ENCODE results near the gene SLC6A12.
A peak's percentile ranks its signal among the peaks of the same experiment; 100 is the strongest.

Gene SLC6A12

DNA sequence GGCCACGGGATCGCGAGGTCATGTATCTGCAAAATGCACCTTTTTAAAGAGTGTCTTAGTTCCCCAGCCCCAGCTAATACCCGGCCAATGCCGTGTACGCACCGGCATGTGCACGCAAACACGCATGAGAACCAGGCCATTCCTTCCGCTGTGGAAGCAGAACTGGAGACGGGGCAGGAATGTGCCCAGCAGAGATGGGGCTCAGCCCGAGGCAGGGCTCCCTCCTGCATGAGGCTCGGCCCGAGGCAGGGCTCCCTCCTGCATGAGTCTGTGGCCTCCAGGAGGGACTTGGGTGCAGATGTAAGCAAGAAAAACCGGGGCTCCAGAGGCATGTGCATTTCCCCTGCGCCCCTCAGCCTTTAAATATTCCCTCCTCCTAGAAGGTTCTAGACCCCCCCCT, 38.2 kb downstream of the SLC6A12 start:
- DNase-seq: no peak

DNA sequence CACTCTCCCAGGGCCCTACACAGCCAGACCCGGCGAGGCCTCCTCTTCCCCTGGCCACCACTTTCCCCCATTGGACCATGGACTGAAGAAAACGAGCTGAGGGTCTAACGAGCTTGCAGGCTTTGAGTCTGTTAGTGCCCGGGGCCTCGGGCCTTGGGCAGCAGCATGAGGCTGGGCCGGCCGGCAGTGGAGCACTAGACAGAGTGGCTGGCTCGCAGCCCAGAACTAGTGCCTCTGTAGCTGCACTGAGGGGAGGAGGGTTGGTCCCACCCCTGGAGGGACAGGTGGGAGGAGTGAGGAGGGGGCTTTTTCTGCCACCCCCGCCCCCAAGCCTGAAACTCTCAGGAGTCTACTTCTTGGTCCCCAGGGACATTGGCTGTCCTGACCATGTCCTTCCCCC, 38.7 kb downstream of the SLC6A12 start:
- DNase-seq: no peak

DNA sequence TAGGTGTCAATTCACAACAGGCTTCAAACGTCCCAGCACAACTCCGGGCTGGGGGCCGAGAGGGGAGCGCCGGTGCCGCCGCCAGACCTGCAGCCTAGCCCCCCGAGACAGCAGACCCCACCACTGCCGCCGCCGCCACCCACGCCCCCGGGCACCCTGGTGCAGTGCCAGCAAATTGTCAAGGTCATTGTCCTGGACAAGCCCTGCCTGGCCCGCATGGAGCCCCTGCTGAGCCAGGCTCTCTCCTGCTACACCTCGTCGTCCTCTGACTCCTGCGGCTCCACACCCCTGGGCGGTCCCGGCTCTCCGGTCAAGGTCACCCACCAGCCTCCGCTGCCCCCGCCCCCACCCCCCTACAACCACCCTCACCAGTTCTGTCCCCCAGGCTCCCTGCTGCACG, 39.4 kb downstream of the SLC6A12 start:
- DNase-seq: no peak

- no peak for DNase-seq
Observed at GRCh38 chr12:174124-174523, 39.8 kb downstream of the SLC6A12 start.

DNA sequence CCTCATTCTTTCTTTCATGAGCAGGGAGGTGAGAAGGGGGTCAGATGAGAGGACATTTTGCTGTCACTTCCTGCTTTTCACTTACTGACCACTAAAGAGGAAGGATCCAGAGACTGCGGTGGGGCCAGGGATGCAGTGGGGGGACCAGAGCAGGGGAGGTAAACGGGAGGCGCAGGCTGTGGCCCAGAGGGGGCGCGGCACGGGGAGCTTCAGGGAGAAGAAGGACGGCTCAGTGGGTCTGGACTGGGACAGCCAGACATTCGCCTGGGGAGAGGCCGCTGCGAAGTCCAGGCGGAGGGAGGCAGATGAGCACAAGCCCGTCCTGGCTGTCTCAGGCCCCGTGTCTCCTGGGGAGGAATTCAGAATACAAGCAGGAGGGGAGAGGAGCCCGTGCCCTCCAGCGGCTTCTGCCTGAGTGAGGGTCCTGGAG, 41.2 kb downstream of the SLC6A12 start:
- no peak for DNase-seq

GRCh38 chr12:171743-172676, 41.9 kb downstream of the SLC6A12 start:
- no peak for DNase-seq

DNA sequence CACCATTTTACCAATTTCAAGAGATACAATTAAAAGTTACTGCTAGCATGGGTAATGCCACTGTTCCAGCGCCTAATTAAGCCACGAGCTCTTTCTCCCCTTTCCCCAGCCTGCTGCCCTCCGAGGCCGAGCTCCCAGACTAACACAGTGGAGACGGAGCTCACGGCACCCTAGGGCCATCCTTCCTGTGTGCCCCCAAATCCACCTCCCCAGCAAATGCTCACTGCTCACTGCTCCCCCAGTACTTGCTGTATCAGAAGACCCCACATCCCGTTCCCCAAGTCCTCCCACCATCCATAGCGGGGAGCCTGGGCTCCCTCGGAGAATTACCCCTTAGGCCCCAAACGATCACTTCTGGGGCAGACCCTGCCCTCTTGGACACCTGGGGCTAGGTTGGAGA, 42.7 kb downstream of the SLC6A12 start:
- no peak for DNase-seq

DNA sequence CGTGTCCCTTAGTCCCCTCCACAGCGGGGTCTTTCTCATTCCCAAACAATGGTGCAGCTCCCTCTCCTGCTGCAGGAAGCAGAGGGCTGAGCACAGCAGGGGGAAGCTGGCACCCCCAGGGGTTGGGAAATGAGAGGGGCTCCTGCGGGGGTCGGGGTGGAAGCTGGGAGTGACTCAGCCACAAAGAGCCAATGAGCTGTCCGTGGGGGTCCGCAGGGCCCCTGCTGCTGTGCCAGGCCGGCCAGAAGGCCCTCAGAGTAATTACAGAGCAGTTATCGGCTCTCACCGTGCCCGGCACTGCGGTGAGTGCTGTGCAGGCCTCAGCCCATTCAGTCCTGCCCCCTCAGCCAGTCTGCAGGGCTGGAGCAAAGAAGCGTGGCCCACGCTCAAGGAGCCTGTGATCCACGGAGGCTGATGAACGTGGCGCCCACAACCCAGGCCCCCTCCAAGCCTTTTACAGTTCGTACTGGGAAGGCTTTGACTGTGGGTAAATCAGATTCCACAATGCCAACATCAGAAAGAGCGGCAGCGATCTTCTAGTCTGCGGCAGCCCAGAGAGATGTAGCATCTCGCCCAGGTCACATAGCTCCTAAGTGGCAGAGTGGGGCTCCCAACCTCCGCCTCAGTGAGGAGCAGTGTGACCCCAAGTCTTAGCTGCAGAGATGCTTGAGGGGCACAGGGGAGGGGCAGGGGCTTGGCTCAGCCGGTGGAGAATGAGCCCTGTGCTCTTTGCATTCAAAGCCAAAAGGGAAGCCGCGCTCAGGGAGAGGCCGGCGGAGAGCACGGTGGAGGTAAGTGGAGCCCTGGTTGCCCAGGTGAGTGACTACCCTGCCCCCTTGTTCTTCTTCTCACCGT, 43.4 kb downstream of the SLC6A12 start:
- no peak for DNase-seq

GRCh38 chr12:169528-170370, 44.2 kb downstream of the SLC6A12 start:
- DNase-seq: no peak

GRCh38 chr12:168763-169525, 45.0 kb downstream of the SLC6A12 start:
- DNase-seq: no peak

DNA sequence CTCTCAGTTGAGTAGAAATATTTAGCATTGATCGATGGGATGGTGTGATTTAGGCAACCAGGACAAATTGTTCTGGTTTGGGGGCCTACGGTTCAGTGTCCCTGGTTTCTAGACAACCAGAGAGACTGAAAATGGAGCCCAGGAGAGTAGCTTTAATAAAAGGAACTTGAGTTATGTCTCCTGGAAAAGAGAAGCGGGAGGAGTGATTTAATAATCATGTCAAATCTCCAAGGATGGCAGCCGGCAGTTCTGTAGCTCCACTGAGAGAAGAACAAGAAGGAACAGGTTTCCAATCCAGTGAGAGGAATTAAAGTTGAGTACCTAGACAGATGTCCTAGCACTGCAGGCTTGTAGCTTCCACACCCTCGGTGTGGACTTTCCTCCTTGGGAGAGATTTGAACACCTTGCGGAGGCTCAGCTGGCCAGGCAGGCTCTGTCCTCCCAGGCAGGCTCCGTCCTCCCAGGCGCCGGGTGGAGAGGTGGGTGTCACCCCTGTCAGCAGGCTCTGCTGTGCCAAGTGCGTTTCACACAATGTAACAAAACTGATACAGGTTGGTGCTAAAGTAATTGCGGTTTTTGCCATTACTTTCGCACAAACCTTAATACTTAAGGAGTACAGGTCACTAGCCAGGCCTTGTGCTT, 45.9 kb downstream of the SLC6A12 start:
- no peak for DNase-seq

DNA sequence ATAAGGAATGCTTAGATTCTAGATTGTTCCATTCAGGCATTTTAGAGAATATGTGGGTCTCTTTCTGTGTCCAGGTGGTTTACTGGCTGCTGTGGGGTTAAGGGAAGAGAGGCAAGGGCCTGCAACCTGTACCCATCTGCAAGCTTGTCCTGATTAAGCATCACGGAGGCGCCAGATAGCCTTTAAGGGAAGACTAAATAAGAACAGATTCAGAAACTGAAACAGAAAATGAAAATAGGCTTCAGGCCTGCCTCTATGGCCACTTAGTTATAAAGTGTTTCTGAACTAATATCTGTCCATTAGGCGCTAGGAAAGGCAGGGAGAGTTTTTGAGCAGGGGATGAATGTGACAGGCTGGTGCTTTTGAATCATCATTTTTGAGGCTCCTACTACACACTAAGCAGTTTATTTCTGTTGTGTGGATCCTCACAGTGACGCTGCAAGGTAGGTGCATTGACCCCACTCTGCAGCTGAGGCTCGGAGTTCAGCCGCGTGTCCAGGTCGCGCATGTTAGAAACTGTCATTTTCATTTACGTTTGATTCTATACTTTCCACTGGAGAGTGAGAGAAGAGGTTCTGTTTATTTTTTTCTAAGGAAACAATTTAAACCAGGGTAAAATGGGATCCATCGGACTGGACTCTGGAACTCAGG, 47.4 kb downstream of the SLC6A12 start:
- DNase-seq: no peak

- no peak for DNase-seq
Observed at GRCh38 chr12:165862-166368, 48.0 kb downstream of the SLC6A12 start.

GRCh38 chr12:164207-164606, 49.8 kb downstream of the SLC6A12 start:
- peak; percentile 62 for DNase-seq

DNA sequence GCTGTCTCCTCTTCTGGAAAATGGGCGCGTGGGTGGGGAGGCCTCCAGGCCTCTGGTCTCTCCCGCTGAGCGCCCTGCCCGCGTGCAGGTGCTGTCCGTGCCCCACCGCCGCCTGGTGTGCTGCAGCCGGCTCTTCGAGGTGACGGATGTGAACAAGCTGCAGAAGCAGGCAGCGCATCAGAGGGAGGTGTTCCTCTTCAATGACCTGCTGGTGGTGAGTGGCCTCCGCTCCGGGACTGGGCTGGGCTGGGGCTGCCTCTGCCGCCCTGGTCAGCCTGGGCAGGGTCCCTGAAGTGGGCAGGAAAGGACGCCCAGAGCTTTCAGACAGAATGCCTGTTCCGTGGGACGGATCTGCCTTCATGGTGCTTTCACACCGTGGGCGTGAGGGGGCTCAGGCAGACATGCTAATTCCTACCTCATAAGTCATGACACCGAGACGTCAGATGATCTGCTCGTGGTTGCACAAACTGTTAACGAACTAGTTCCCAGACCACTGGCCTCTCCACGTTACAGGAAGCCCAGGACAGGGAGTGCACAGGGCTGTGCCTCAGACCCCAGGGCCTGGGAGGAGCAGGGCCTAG, 50.5 kb downstream of the SLC6A12 start:
- DNase-seq: no peak

DNA sequence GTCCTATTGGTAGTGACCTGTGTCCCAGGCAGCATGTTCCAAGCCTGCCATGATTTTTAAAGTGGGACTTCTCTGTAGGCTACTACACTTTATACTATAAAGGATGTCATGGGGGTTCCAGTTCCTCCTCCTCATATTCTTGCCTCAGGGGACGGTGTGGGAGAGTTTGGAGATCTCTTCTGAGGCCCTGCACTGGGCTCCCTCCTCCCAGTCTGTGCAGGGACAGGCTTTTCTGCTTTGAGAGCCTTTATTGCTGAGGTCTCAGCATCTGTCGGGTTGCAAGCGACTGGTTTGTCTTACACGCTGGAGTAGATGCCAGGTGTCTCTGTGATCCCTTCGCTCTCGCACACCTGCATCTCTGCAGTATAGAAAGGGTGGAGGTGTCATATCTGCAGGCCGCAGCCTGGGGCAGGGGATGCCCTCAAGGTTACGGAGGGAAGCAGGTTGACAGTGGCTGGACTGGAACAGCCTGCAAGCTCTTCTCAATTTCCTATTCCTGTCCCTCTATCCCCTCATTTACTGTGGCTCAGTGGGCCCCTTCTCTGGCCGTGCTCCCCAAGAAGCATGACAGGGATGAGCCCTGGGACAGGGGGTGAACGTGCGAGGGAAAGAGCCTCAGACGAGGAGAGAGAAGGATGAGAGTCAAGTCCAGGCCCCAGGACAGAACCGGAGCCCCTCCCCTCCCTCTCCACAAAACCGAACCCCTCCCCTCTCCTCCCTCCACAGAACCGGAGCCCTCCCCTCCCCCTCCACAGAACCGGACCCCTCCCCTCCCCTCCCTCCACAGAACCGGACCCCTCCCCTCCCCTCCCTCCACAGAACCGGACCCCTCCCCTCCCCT, 51.3 kb downstream of the SLC6A12 start:
- peak; percentile 75 for DNase-seq

DNA sequence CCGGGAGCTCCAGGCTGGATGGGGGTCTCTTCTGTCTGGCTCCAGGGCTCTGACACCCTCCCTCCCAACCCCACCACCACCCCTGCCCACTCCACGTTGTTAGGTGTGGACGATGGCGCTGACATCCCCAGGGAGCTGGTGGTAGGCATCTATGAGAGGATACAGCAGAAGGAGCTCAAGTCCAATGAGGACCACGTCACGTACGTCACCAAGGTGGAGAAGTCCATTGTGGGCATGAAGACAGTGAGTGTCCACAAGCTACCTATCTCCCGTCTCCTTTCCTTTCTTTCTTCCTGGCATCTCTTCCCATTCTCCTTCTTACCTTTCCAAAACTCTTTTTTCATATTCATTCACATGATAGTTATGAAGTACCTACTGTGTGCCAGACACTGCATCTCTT, 52.1 kb downstream of the SLC6A12 start:
- DNase-seq: no peak

DNA sequence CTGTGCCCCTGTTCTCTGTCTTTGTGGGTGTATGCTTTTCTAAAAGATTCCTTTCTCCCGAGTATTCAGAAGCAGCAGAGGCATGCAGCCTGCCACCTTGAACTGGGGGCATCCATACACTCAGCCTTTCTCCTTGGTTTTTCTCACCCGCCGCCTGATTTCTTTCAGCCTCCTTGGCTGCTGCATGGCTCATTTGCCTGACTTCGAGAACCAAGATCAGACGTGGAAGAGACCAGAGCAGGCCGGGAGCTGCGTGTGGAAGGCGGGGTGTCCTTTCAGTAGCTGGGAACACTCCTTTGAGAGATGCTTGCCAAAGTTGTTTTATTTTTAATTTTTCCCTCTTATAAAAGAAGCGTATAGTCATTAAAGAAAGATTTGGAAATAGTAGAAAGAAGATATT, 53.1 kb downstream of the SLC6A12 start:
- DNase-seq: no peak

DNA sequence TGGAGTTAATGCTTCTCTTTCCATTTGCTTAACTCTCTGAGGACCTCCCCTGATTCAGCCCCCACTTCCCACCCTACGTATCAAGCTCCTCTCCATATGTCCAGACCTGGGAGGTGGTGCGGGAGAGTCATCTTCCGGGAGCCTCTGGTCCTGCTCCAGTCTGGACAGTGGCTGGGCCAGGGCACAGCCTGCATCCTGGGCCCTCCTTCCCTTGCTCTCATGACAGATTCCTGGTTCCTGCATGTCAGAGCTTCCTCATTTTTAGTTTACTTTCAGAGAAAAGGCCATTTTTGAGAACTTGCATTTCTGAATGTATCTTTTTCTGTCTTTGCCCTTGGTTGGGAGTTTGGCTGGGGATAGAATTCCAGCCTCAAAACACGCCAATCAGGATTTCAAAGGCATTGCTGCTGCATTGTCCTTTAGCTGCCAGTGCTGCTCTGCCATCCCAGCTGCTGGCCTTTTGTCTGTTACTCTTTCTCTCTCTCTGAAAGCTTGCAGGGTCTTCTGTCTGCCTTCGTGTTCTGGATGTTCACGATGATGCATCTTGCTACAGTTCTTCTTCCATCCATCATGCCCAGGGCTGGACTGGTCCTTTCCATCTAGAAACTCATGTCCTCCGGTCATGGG, 54.7 kb downstream of the SLC6A12 start:
- no peak for DNase-seq
